ENCODE measurements around the gene ABCD1. TPM values are rescaled to one million over a fixed set of nuclear protein-coding genes. Genes with fewer than 3 reads are reported as not detected.
A peak's percentile ranks its signal among the peaks of the same experiment; 100 is the strongest.

Gene ABCD1
- total and polyA plus RNA-seq, 9 of the 15 experiments (the other 6 are each of a cell fraction or from before 2014, with no cell fraction given) = 0.07 to 6.9 (median 2.2) TPM

- Histone ChIP-seq H3K4me1 (replicated peaks in 1 of 2; ENCODE audit: control insufficient read depth in 2 of 2, insufficient read depth in 2 of 2, low read length in 2 of 2) (peaks cover 34 to 60% of the 10 kb centered on the region in 2 experiments), H2AFZ (ENCODE audit: low read depth, low read length) (peak overlapping the region; percentile 59), H3K4me3 (peak overlapping the region; percentile 12; the same call in 1 of the 2 replicates), H3K36me3 (ENCODE audit: control insufficient read depth, insufficient read depth, low read length) (peaks cover 9% of the 10 kb centered on the region), H3K9me1 (ENCODE audit: control insufficient read depth, insufficient read depth, low read length) (no peaks in the 10 kb centered on the region), H3K27ac (ENCODE audit: extremely low read depth, low read depth, low read length) (peak overlapping the region; percentile 83; the same call in 2 of the 3 replicates), H3K9ac (ENCODE audit: insufficient read depth in 1 of 2, low read depth in 2 of 2, low read length in 2 of 2) (peak overlapping the region; percentile 63 to 92), H3K79me2 (ENCODE audit: control insufficient read depth, insufficient read depth, low read length) (peaks cover 38% of the 10 kb centered on the region), H3K4me2 (ENCODE audit: insufficient read depth, low read length) (peak overlapping the region; percentile 78), H3K9me3 (replicated peaks; ENCODE audit: control insufficient read depth, insufficient read depth, low read depth, low read length) (0 out of 2 replicates have a peak, but pooled peaks cover 2% of the 10 kb centered on the region), H4K20me1 (replicated peaks; ENCODE audit: control insufficient read depth, insufficient read depth, low read length) (peaks cover 10% of the 10 kb centered on the region), H3K27me3 (ENCODE audit: control insufficient read depth in 2 of 2, insufficient read depth in 2 of 2, low read length in 2 of 2) (no peaks in the 10 kb centered on the region)
- no peak for FAIRE-seq
- no peak for DNase-seq (ENCODE audit: extremely low read depth in 1 of 4, low spot score in 3 of 4)
- BruUV-seq (replicated peaks) = no TSS peak
- TF ChIP-seq ATF7 (IDR thresholded peaks at IDR 0.05) (no peak), ZBTB2 (IDR thresholded peaks at IDR 0.05) (no peak), ZBTB49 (CRISPR knock-in tag; IDR thresholded peaks at IDR 0.05; ENCODE audit: borderline replicate concordance) (no peak), KDM5B (IDR thresholded peaks at IDR 0.05; ENCODE audit: insufficient replicate concordance, low read depth, low read length) (peak; percentile 3), ARID1B (IDR thresholded peaks at IDR 0.05) (no peak), SRSF3 (IDR thresholded peaks at IDR 0.05; ENCODE audit: insufficient read depth, low read length) (no peak), PCBP2 (IDR thresholded peaks at IDR 0.05; ENCODE audit: low read depth, low read length, poor library complexity, severe bottlenecking) (no peak), LEF1 (IDR thresholded peaks at IDR 0.05) (no peak)
- ChIA-PET POLR2A (interaction anchor here (0.6 to 1.1 kb wide), 7 partner anchors 11 to 364 kb away, joined by 3 to 8 read pairs (median 3); no protein-coding TSS in a partner anchor), CTCF (ENCODE audit: low intra/inter-chr PET ratio) (no interaction called here)
- no peak for ATAC-seq
- in situ Hi-C loops (cut with MboI) (no loop called here), intact Hi-C loops (cut with micrococcal nuclease) (no loop called here)
- 63% methylated on average over 19 of the region's 23 CpGs for WGBS (ENCODE audit: insufficient coverage, low coverage, missing lambda C conversion rate)
Measured at GRCh38 chrX:153727123-153727931, 2.7 kb downstream of the ABCD1 start.
